GM12892 (cell line): ENCODE measurements around the gene FOXC1.

Experiments
- POLR2A ChIP-seq: IDR thresholded peaks from 2 replicates; pipeline ENCODE4 v1.6.1; 2011; ENCODE audit warnings: low read depth, low read length, control low read depth
- POLR2AphosphoS5 ChIP-seq: IDR thresholded peaks from 2 replicates; pipeline ENCODE4 v1.6.1; 2011; ENCODE audit warnings: low read depth, low read length, control low read depth
- TAF1 ChIP-seq: IDR thresholded peaks from 2 replicates; pipeline ENCODE4 v1.6.1; 2011; ENCODE audit warnings: low read depth, mild to moderate bottlenecking, control low read depth, low read length, borderline replicate concordance

- TF ChIP-seq POLR2AphosphoS5 (no peak), POLR2A (no peak), TAF1 (no peak)
Observed at GRCh38 chr6:1576166-1576565, 33.5 kb upstream of the FOXC1 start.
